K562 (cell line): ENCODE data around the gene TRMT2A. TPM values are rescaled to one million over a fixed set of nuclear protein-coding genes. Genes with fewer than 3 reads are reported as not detected.

Experiments used
- ATAC-seq: fragments of 200-7000 bp; cut with Tn5 transposase; 3 replicates; pipeline ENCODE4 v1.9.1; 2020; ENCODE audit warnings: moderate library complexity
- BruUV-seq: library from RNA; stranded (reverse); fragments of 400-500 nt; replicated peaks from 2 replicates; lab custom pipeline; 2021; lab: Mats Ljungman, UMichigan
- CTCF ChIA-PET: fragments of 300-600 bp; formaldehyde crosslinking; extraction: SDS; loops from one replicate; lab custom pipeline; 2021; ENCODE audit warnings: low intra/inter-chr PET ratio; lab: Yijun Ruan, JAX
- POLR2A ChIA-PET: fragments of 300-600, 350-650 bp; sonication (Branson Sonifier 250); formaldehyde crosslinking; extraction: SDS; loops from one replicate; lab custom pipeline; 2021; ENCODE audit warnings: antibody characterized with exemption, inconsistent platforms; lab: Yijun Ruan, JAX
- DNase-seq, 4 experiments: peaks; one replicate each; pipeline versions ENCODE4 v3.0.0 to v3.0.0-alpha.2; 2011 to 2018; ENCODE audit warnings: low spot score in 3 of 4, mixed read lengths in 3 of 4; ENCODE audit errors: extremely low read depth in 1 of 4
- FAIRE-seq: peaks from 2 replicates; lab custom pipeline; 2011; peaks lifted over from hg19 to GRCh38; lab: Jason Lieb, UNC
- H2AFZ ChIP-seq: 2 replicates; pipeline ENCODE4 v1.6.0; 2011; ENCODE audit warnings: low read depth, low read length, control low read depth, inconsistent platforms
- H3K27ac ChIP-seq: fragments of 200-600 bp; 3 replicates; pipeline ENCODE4 v1.8.0; 2011; ENCODE audit warnings: low read depth, mild to moderate bottlenecking, control low read depth, inconsistent platforms, low read length, moderate library complexity, mixed read lengths; ENCODE audit errors: extremely low read depth
- H3K27me3 ChIP-seq, 2 experiments: fragments of 300-600 bp in 1 of 2; 2 replicates in 1 of 2; 3 replicates in 1 of 2; pipeline versions ENCODE4 v1.6.0 to v1.8.0; 2011; ENCODE audit warnings: inconsistent platforms in 2 of 2, low read length in 2 of 2, mild to moderate bottlenecking in 1 of 2, mixed read lengths in 1 of 2, moderate library complexity in 1 of 2; ENCODE audit not compliant: control insufficient read depth in 2 of 2, insufficient read depth in 2 of 2
- H3K36me3 ChIP-seq: fragments of 300-600 bp; 3 replicates; pipeline ENCODE4 v1.8.0; 2011; ENCODE audit warnings: mild to moderate bottlenecking, low read length, inconsistent platforms; ENCODE audit not compliant: control insufficient read depth, insufficient read depth
- H3K4me1 ChIP-seq, 2 experiments: fragments of 200-600 bp in 1 of 2; replicated peaks in 1 of 2; 2 replicates in 1 of 2; 3 replicates in 1 of 2; pipeline versions ENCODE4 v1.5.1 to v1.8.0; 2011; ENCODE audit warnings: inconsistent platforms in 2 of 2, low read length in 2 of 2, mild to moderate bottlenecking in 1 of 2, mixed read lengths in 1 of 2, moderate library complexity in 1 of 2; ENCODE audit not compliant: control insufficient read depth in 2 of 2, insufficient read depth in 2 of 2
- H3K4me2 ChIP-seq: 2 replicates; pipeline ENCODE4 v1.6.1; 2011; ENCODE audit warnings: low read length, control low read depth, inconsistent platforms, mixed read lengths; ENCODE audit not compliant: insufficient read depth
- H3K4me3 ChIP-seq: fragments of 200-600 bp; sonication (generic), shearing (Covaris generic); 2 replicates; pipeline ENCODE4 v1.5.1; 2016; ENCODE audit warnings: control low read depth, inconsistent platforms
- H3K79me2 ChIP-seq: fragments of 200-600 bp; 3 replicates; pipeline ENCODE4 v1.8.0; 2011; ENCODE audit warnings: low read length, inconsistent platforms; ENCODE audit not compliant: control insufficient read depth, insufficient read depth
- H3K9ac ChIP-seq, 2 experiments: 2 replicates each; pipeline versions ENCODE4 v1.6.0 to v1.6.1; 2011; ENCODE audit warnings: low read depth in 2 of 2, low read length in 2 of 2, control low read depth in 1 of 2, inconsistent platforms in 1 of 2, mild to moderate bottlenecking in 1 of 2, mixed read lengths in 1 of 2; ENCODE audit not compliant: insufficient read depth in 1 of 2
- H3K9me1 ChIP-seq: one replicate; pipeline ENCODE4 v1.6.0; 2011; ENCODE audit warnings: inconsistent platforms, mild to moderate bottlenecking, low read length, moderate library complexity; ENCODE audit not compliant: control insufficient read depth, insufficient read depth
- H3K9me3 ChIP-seq: replicated peaks from 2 replicates; pipeline ENCODE4 v1.5.1; 2011; ENCODE audit warnings: low read depth, low read length, inconsistent platforms; ENCODE audit not compliant: control insufficient read depth, insufficient read depth
- H4K20me1 ChIP-seq: replicated peaks from 2 replicates; pipeline ENCODE4 v1.6.1; 2011; ENCODE audit warnings: low read length, inconsistent platforms, mixed read lengths; ENCODE audit not compliant: control insufficient read depth, insufficient read depth
- CHCHD3 ChIP-seq: fragments of 250-450 bp; sonication (Bioruptor Pico); IDR thresholded peaks from 2 replicates; pipeline ENCODE4 v2.1.2; 2022; ENCODE audit warnings: mild to moderate bottlenecking
- CHD1 ChIP-seq: fragments of 200-600 bp; sonication (generic); IDR thresholded peaks from one replicate; pipeline ENCODE4 v1.6.1; 2012; ENCODE audit warnings: mild to moderate bottlenecking, moderate library complexity, low read length, inconsistent platforms
- DDX20 ChIP-seq: fragments of 450-650 bp; IDR thresholded peaks from 2 replicates; pipeline ENCODE4 v1.6.1; 2016; ENCODE audit warnings: missing genetic modification characterization, low read depth, mild to moderate bottlenecking, missing compliant biosample characterization, moderate library complexity
- GABPB2 ChIP-seq: fragments of 250-450 bp; sonication (Bioruptor Pico); conservative IDR thresholded peaks from 2 replicates; pipeline ENCODE4 v1.5.1; 2021; ENCODE audit warnings: mild to moderate bottlenecking
- HMGXB4 ChIP-seq: sonication (generic); formaldehyde crosslinking; IDR thresholded peaks from 2 replicates; pipeline ENCODE4 v1.8.1; 2023; ENCODE audit warnings: mild to moderate bottlenecking, missing genetic modification reagents
- IRF9 ChIP-seq: fragments of 450-650 bp; IDR thresholded peaks from 2 replicates; pipeline ENCODE4 v1.6.1; 2016; ENCODE audit warnings: missing biosample characterization, missing genetic modification characterization
- MLX ChIP-seq, 2 experiments: fragments of 450-650 bp in 1 of 2; sonication (generic) in 1 of 2; formaldehyde crosslinking; conservative IDR thresholded peaks; 2 replicates each; pipeline versions ENCODE4 v1.4.0 to v1.8.1; 2020 to 2022; ENCODE audit warnings: mild to moderate bottlenecking in 1 of 2, missing genetic modification reagents in 1 of 2
- ZNF282 ChIP-seq: sonication (generic); formaldehyde crosslinking; IDR thresholded peaks from 2 replicates; pipeline ENCODE4 v1.8.1; 2023; ENCODE audit warnings: missing genetic modification reagents
- ZNF696 ChIP-seq: fragments of 250-450 bp; sonication (Bioruptor Pico); conservative IDR thresholded peaks from 2 replicates; pipeline ENCODE4 v1.4.0; 2020; ENCODE audit warnings: mild to moderate bottlenecking, moderate library complexity
- WGBS: fragments of 100-300 bp; shearing (Covaris generic); methylation state at CpG from one replicate; pipeline ENCODE4 v1.1.6; 2016; ENCODE audit warnings: low coverage, mixed read lengths; ENCODE audit not compliant: insufficient coverage; ENCODE audit errors: missing lambda C conversion rate; 5-methylcytosine and 5-hydroxymethylcytosine counted together
- in situ Hi-C: fragments of 300-500 bp; cut with MboI; formaldehyde crosslinking; loops from 4 replicates; pipeline ENCODE4 v1.15.0; 2018; ENCODE audit warnings: inconsistent platforms, mixed read lengths
- intact Hi-C: fragments of 100-400 bp; cut with micrococcal nuclease; formaldehyde crosslinking; loops from 2 replicates; pipeline ENCODE4 v1.14.2; 2022
- polyA plus RNA-seq, 8 experiments: library from polyadenylated mRNA; depleted of rRNA in 4 of 8; stranded (reverse) in 5 of 8; unstranded in 3 of 8; fragments of >200 nt; fragmentation: Nextera tagmentation in 2 of 8; fragmentation: Illumina TruSeq in 1 of 8; extraction: Ambion mirVana in 2 of 8; extraction: Trizol in 1 of 8; gene quantifications; 2 replicates each; pipeline versions ENCODE4 v1.2.1 to v1.2.3, GENCODE V29; 2011 to 2014; ENCODE audit warnings: inconsistent platforms in 1 of 8, missing spikeins in 1 of 8
- total RNA-seq, 7 experiments: library from RNA; depleted of rRNA in 6 of 7; stranded (reverse); fragments of >200 nt in 6 of 7; fragmentation: Illumina TruSeq in 2 of 7; extraction: Trizol in 2 of 7; gene quantifications; 2 replicates each; pipeline versions ENCODE4 v1.2.1 to v1.2.3, GENCODE V29; 2011 to 2021; ENCODE audit warnings: low replicate concordance in 1 of 7
- TF ChIP-seq, protein P1 (sequence below): IDR thresholded peaks from 3 replicates; pipeline ENCODE4 v1.6.1; 2011; ENCODE audit warnings: borderline replicate concordance, mild to moderate bottlenecking, moderate library complexity; ENCODE audit not compliant: insufficient read length; ENCODE audit errors: extremely low read depth

The TRMT2A gene
- total and polyA plus RNA-seq, 9 of the 15 experiments (the other 6 are each of a cell fraction or from before 2014, with no cell fraction given): 1.6 to 265 (median 140) TPM

- 0 out of 2 replicates have a peak, but pooled peaks have one; percentile 7 for TF ChIP-seq IRF9 (tag)
Measured at GRCh38 chr22:20076627-20077172, 40.3 kb downstream of the TRMT2A start (continued).

- no peaks in the 10 kb centered on the region for H3K27me3 ChIP-seq
- H3K4me3 ChIP-seq: no peak overlapping the region
- no peak for FAIRE-seq
- peaks cover 36 to 37% of the 10 kb centered on the region in 2 experiments for H3K4me1 ChIP-seq
- no TSS peak for BruUV-seq
- no peaks in the 10 kb centered on the region for H4K20me1 ChIP-seq
- H2AFZ ChIP-seq: peak overlapping the region; percentile 35
- no peaks in the 10 kb centered on the region for H3K9me3 ChIP-seq
- ChIA-PET POLR2A (interaction anchor here (0.6 to 7.0 kb wide), 23 partner anchors 9 to 909 kb away, joined by 3 to 77 read pairs (median 4); partner anchors contain the start of gene TANGO2), CTCF (no interaction called here)
- 2% methylated on average over 8 of the region's 8 CpGs for WGBS
- H3K27ac ChIP-seq: peak overlapping the region; percentile 43; the same call in 2 of the 3 replicates
- intact Hi-C loops (no loop called here), in situ Hi-C loops (no loop called here)
- ATAC-seq: peak; percentile 72
- no peaks in the 10 kb centered on the region for H3K79me2 ChIP-seq
- H3K4me2 ChIP-seq: peak overlapping the region; percentile 48
- peak; percentile 85 to 93 (median 89) for DNase-seq
- H3K36me3 ChIP-seq: no peaks in the 10 kb centered on the region
- no peaks in the 10 kb centered on the region for H3K9me1 ChIP-seq
- H3K9ac ChIP-seq: peak overlapping the region; percentile 3 to 4; a peak in 2 of 4 replicates
- TF ChIP-seq MLX (CRISPR knock-in tag; conservative IDR thresholded peaks at IDR 0.05) (no peak), HMGXB4 (0 out of 2 replicates have a peak, but pooled peaks have one; percentile 14), GABPB2 (CRISPR knock-in tag) (peak; percentile 72; the same call in 1 of the 2 replicates), ZNF696 (CRISPR knock-in tag) (0 out of 2 replicates have a peak, but pooled peaks have one; percentile 7), ZNF282 (CRISPR knock-in tag) (no peak), CHCHD3 (CRISPR knock-in tag) (peak; percentile 5; the same call in 1 of the 2 replicates), CHD1 (peak; percentile 96), DDX20 (tag) (no peak)
- TF ChIP-seq, protein P1, sequence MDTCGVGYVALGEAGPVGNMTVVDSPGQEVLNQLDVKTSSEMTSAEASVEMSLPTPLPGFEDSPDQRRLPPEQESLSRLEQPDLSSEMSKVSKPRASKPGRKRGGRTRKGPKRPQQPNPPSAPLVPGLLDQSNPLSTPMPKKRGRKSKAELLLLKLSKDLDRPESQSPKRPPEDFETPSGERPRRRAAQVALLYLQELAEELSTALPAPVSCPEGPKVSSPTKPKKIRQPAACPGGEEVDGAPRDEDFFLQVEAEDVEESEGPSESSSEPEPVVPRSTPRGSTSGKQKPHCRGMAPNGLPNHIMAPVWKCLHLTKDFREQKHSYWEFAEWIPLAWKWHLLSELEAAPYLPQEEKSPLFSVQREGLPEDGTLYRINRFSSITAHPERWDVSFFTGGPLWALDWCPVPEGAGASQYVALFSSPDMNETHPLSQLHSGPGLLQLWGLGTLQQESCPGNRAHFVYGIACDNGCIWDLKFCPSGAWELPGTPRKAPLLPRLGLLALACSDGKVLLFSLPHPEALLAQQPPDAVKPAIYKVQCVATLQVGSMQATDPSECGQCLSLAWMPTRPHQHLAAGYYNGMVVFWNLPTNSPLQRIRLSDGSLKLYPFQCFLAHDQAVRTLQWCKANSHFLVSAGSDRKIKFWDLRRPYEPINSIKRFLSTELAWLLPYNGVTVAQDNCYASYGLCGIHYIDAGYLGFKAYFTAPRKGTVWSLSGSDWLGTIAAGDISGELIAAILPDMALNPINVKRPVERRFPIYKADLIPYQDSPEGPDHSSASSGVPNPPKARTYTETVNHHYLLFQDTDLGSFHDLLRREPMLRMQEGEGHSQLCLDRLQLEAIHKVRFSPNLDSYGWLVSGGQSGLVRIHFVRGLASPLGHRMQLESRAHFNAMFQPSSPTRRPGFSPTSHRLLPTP: no peak
Measured at GRCh38 chr22:20071524-20071972, 45.5 kb downstream of the TRMT2A start.
